Right ventricle myocardium inferior (tissue), 1 donor: ENCODE results near the gene BLACAT1. TPM values are rescaled to one million over a fixed set of nuclear protein-coding genes. Genes with fewer than 3 reads are reported as not detected.
A peak's percentile ranks its signal among the peaks of the same experiment; 100 is the strongest.
"Not testable (repeated sequence)": the region's sequence is repeated elsewhere in the genome, so short reads cannot be mapped to it uniquely, and the experiment has no call there.

Experiments used
- ATAC-seq: fragments of 200-7000 bp; cut with Tn5 transposase; one replicate; pipeline ENCODE4 v1.9.1; 2020; ENCODE audit warnings: mild to moderate bottlenecking, moderate library complexity
- DNase-seq: peaks from one replicate; pipeline ENCODE4 v3.0.0; 2021; ENCODE audit errors: missing footprints
- intact Hi-C: fragments of 100-400 bp; cut with DNase I; formaldehyde crosslinking; loops from one replicate; pipeline ENCODE4 v1.11.0; 2022
- total RNA-seq: library from RNA; stranded (reverse); fragmentation: NEBNext Ultra II Directional; extraction: Animal tissue kit (Norgen Biotek cat#: 25700); gene quantifications from one replicate; pipeline ENCODE4 v1.2.1, GENCODE V29; 2021
- donor health status: DM: no; HTN: yes; CAD: no; lungs with severe emphysema.

Gene BLACAT1
- total RNA-seq, 1 donor from 2014 or later, result not detected

GRCh38 chr1:205488074-205488723, 32.4 kb upstream of the BLACAT1 start:
- no peak for DNase-seq
- intact Hi-C loops, result loop anchor here (1.0 to 5.0 kb wide), 4 partner anchors 36 to 144 kb away; partner anchors contain the start of gene ELK4
- peak; percentile 67 for ATAC-seq

- ATAC-seq (no peak), DNase-seq (no peak)
- intact Hi-C loops, result loop anchor here (5.0 kb wide), 3 partner anchors 49 to 146 kb away; partner anchors contain the start of gene ELK4
Observed at GRCh38 chr1:205486258-205486657, 30.4 kb upstream of the BLACAT1 start.

GRCh38 chr1:205484985-205485967, 29.4 kb upstream of the BLACAT1 start:
- intact Hi-C loops, result loop anchor here (1.0 to 5.0 kb wide), 4 partner anchors 48 to 147 kb away; partner anchors contain the start of gene ELK4
- ATAC-seq, result peak; percentile 81
- DNase-seq, result no peak

- intact Hi-C loops, result no loop called here
- ATAC-seq (no peak), DNase-seq (no peak)
Observed at GRCh38 chr1:205483372-205483771, 27.5 kb upstream of the BLACAT1 start.

- ATAC-seq, intact Hi-C loops, DNase-seq: not testable (repeated sequence)
Observed at GRCh38 chr1:205482587-205482986, 26.7 kb upstream of the BLACAT1 start.

GRCh38 chr1:205481629-205482151, 25.8 kb upstream of the BLACAT1 start:
- no peak for DNase-seq
- no peak for ATAC-seq
- intact Hi-C loops, result no loop called here

- ATAC-seq (no peak), DNase-seq (no peak)
- intact Hi-C loops, result no loop called here
Observed at GRCh38 chr1:205481218-205481617, 25.4 kb upstream of the BLACAT1 start.

GRCh38 chr1:205480349-205480985, 24.6 kb upstream of the BLACAT1 start:
- intact Hi-C loops, result no loop called here
- DNase-seq (no peak), ATAC-seq (no peak)

- ATAC-seq, DNase-seq, intact Hi-C loops: not testable (repeated sequence)
Observed at GRCh38 chr1:205478985-205479384, 23.1 kb upstream of the BLACAT1 start.

- no peak for DNase-seq
- intact Hi-C loops, result no loop called here
- peak; percentile 38 for ATAC-seq
Observed at GRCh38 chr1:205477759-205478247, 22.0 kb upstream of the BLACAT1 start.

GRCh38 chr1:205477121-205477758, 21.4 kb upstream of the BLACAT1 start:
- DNase-seq (no peak), ATAC-seq (no peak)
- intact Hi-C loops, result no loop called here

- DNase-seq (no peak), ATAC-seq (no peak)
- intact Hi-C loops, result no loop called here
Observed at GRCh38 chr1:205476648-205477047, 20.8 kb upstream of the BLACAT1 start.

- no peak for ATAC-seq
- intact Hi-C loops, result no loop called here
- no peak for DNase-seq
Observed at GRCh38 chr1:205475855-205476254, 20.0 kb upstream of the BLACAT1 start.

- DNase-seq (no peak), ATAC-seq (no peak)
- intact Hi-C loops, result no loop called here
Observed at GRCh38 chr1:205474571-205474970, 18.7 kb upstream of the BLACAT1 start.

- ATAC-seq, result no peak
- intact Hi-C loops, result no loop called here
- DNase-seq, result no peak
Observed at GRCh38 chr1:205473966-205474365, 18.1 kb upstream of the BLACAT1 start.

GRCh38 chr1:205473475-205473874, 17.6 kb upstream of the BLACAT1 start:
- DNase-seq, result no peak
- intact Hi-C loops, result no loop called here
- no peak for ATAC-seq

GRCh38 chr1:205472737-205473441, 17.0 kb upstream of the BLACAT1 start:
- ATAC-seq (no peak), DNase-seq (no peak)
- intact Hi-C loops, result no loop called here

- DNase-seq (no peak), ATAC-seq (no peak)
- intact Hi-C loops, result no loop called here
Observed at GRCh38 chr1:205470131-205470530, 14.3 kb upstream of the BLACAT1 start.
